ENCODE measurements around the gene PRADC1. TPM values are rescaled to one million over a fixed set of nuclear protein-coding genes. Genes with fewer than 3 reads are reported as not detected.

Gene PRADC1
- polyA plus RNA-seq, 3 donors, result 9.0 to 49.2 (median 33.3) TPM

DNA sequence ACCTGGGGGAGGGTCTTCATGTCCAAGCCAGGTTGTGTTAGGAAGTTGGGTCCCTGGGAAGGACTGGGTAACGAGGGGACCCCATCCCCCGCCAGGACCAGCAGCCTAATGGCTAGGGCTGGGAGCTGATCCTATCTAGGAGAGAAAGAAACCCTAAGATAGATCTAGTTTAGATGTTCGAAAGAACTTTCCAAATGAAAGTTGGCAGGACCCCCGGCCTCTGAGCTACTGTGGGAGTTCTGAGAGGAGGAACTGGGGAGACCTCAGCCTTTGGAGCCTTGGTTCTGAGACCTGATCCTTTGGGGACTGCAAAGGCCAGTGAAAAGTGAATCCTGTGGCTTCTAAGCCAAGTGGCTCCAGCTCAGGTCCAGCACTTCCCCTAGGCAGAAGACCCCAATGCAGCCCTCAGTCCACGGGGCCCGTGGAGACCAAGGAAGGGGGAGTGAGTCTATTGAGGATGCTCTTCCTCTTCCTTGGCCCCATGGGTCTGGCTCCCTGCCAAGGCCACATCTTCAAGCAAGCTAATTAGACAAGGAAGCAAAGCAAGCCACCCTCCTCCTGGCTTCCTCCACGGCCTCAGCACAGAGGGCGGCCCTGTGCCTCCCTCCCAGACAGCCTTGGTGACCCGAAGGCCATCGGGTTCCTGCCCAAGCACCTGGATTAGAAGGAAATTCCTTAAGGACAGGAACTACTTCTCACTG lies 24.5 kb upstream of the PRADC1 start:
- TF ChIP-seq, protein P1, sequence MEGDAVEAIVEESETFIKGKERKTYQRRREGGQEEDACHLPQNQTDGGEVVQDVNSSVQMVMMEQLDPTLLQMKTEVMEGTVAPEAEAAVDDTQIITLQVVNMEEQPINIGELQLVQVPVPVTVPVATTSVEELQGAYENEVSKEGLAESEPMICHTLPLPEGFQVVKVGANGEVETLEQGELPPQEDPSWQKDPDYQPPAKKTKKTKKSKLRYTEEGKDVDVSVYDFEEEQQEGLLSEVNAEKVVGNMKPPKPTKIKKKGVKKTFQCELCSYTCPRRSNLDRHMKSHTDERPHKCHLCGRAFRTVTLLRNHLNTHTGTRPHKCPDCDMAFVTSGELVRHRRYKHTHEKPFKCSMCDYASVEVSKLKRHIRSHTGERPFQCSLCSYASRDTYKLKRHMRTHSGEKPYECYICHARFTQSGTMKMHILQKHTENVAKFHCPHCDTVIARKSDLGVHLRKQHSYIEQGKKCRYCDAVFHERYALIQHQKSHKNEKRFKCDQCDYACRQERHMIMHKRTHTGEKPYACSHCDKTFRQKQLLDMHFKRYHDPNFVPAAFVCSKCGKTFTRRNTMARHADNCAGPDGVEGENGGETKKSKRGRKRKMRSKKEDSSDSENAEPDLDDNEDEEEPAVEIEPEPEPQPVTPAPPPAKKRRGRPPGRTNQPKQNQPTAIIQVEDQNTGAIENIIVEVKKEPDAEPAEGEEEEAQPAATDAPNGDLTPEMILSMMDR (IDR thresholded peaks at IDR 0.05), result no peak
- 48% methylated on average over 7 of the region's 10 CpGs for WGBS (ENCODE audit: insufficient coverage)
- H3K27ac ChIP-seq (ENCODE audit: low read depth in 1 of 2, low read length in 2 of 2), result no peak overlapping the region
- no peak overlapping the region for H3K9ac ChIP-seq (ENCODE audit: insufficient read depth, low read length, poor library complexity, severe bottlenecking)
- H3K79me2 ChIP-seq (ENCODE audit: insufficient read depth, low read length), result no peaks in the 10 kb centered on the region
- H3K36me3 Mint-ChIP-seq, result peaks cover 38 to 48% of the 10 kb centered on the region in 2 donors
- intact Hi-C loops (cut with micrococcal nuclease), result no loop called here
- H3K4me3 ChIP-seq (replicated peaks in 1 of 3; ENCODE audit: low read depth in 2 of 3, low read length in 3 of 3), result no peak overlapping the region
- H4K20me1 ChIP-seq (ENCODE audit: insufficient read depth, low read length), result no peaks in the 10 kb centered on the region
- no peaks in the 10 kb centered on the region for H3K27me3 ChIP-seq (ENCODE audit: control insufficient read depth in 2 of 2, insufficient read depth in 2 of 2, low read length in 2 of 2)
- no peaks in the 10 kb centered on the region for H3K9me3 Mint-ChIP-seq
- H2AFZ ChIP-seq (ENCODE audit: insufficient read depth, low read depth, low read length, poor library complexity, severe bottlenecking), result no peak overlapping the region
- peaks cover 11% of the 10 kb centered on the region for H3K4me1 Mint-ChIP-seq
- H3K36me3 ChIP-seq (replicated peaks in 1 of 2; ENCODE audit: control insufficient read depth in 1 of 2, insufficient read depth in 2 of 2, low read length in 2 of 2), result peaks cover 34 to 80% of the 10 kb centered on the region in 2 donors
- no peaks in the 10 kb centered on the region for H3K9me3 ChIP-seq (replicated peaks in 1 of 2; ENCODE audit: control insufficient read depth in 1 of 2, insufficient read depth in 1 of 2, low read length in 2 of 2)
- H3K4me3 Mint-ChIP-seq, result no peak overlapping the region
- peaks cover 1% of the 10 kb centered on the region in 3 donors for H3K27me3 Mint-ChIP-seq (ENCODE audit: low read depth in 3 of 3)
- no peak overlapping the region for H3K4me2 ChIP-seq (replicated peaks; ENCODE audit: extremely low read depth, low read length, poor library complexity, severe bottlenecking)
- H3K4me1 ChIP-seq (ENCODE audit: control insufficient read depth in 1 of 2, insufficient read depth in 2 of 2, low read length in 2 of 2), result peaks cover 0 to 8% of the 10 kb centered on the region in 2 donors
- peak; percentile 24 to 41 (median 32) for DNase-seq
- H3K27ac Mint-ChIP-seq, result peak overlapping the region in 1 of 7 donors; percentile 5

GRCh38 chr2:73257021-73257420 lies 24.0 kb upstream of the PRADC1 start:
- no peak for DNase-seq
- intact Hi-C loops (cut with micrococcal nuclease), result no loop called here
- peaks cover 11% of the 10 kb centered on the region for H3K4me1 Mint-ChIP-seq
- no peaks in the 10 kb centered on the region for H3K79me2 ChIP-seq (ENCODE audit: insufficient read depth, low read length)
- peaks cover 39 to 81% of the 10 kb centered on the region in 2 donors for H3K36me3 ChIP-seq (replicated peaks in 1 of 2; ENCODE audit: control insufficient read depth in 1 of 2, insufficient read depth in 2 of 2, low read length in 2 of 2)
- no peaks in the 10 kb centered on the region for H3K9me3 ChIP-seq (replicated peaks in 1 of 2; ENCODE audit: control insufficient read depth in 1 of 2, insufficient read depth in 1 of 2, low read length in 2 of 2)
- H3K27ac ChIP-seq (ENCODE audit: low read depth in 1 of 2, low read length in 2 of 2), result no peak overlapping the region
- H3K27ac Mint-ChIP-seq, result peak overlapping the region in 2 of 7 donors; percentile 5 to 56
- TF ChIP-seq, protein P1 (IDR thresholded peaks at IDR 0.05), result no peak
- H3K27me3 ChIP-seq (ENCODE audit: control insufficient read depth in 2 of 2, insufficient read depth in 2 of 2, low read length in 2 of 2), result no peaks in the 10 kb centered on the region
- H2AFZ ChIP-seq (ENCODE audit: insufficient read depth, low read depth, low read length, poor library complexity, severe bottlenecking), result no peak overlapping the region
- H3K4me2 ChIP-seq (replicated peaks; ENCODE audit: extremely low read depth, low read length, poor library complexity, severe bottlenecking), result no peak overlapping the region
- no peak overlapping the region for H3K4me3 ChIP-seq (replicated peaks in 1 of 3; ENCODE audit: low read depth in 2 of 3, low read length in 3 of 3)
- WGBS (ENCODE audit: insufficient coverage), result 100% methylated on average over 2 of the region's 2 CpGs
- no peaks in the 10 kb centered on the region for H3K9me3 Mint-ChIP-seq
- H3K27me3 Mint-ChIP-seq (ENCODE audit: low read depth in 3 of 3), result peaks cover 1% of the 10 kb centered on the region in 3 donors
- H3K4me3 Mint-ChIP-seq, result no peak overlapping the region
- no peaks in the 10 kb centered on the region for H4K20me1 ChIP-seq (ENCODE audit: insufficient read depth, low read length)
- no peak overlapping the region for H3K9ac ChIP-seq (ENCODE audit: insufficient read depth, low read length, poor library complexity, severe bottlenecking)
- H3K36me3 Mint-ChIP-seq, result peaks cover 42 to 54% of the 10 kb centered on the region in 2 donors
- H3K4me1 ChIP-seq (ENCODE audit: control insufficient read depth in 1 of 2, insufficient read depth in 2 of 2, low read length in 2 of 2), result peaks cover 0 to 8% of the 10 kb centered on the region in 2 donors

All from CD14-positive monocyte (primary cell).